ENCODE results near the gene SLC7A1.

DNA sequence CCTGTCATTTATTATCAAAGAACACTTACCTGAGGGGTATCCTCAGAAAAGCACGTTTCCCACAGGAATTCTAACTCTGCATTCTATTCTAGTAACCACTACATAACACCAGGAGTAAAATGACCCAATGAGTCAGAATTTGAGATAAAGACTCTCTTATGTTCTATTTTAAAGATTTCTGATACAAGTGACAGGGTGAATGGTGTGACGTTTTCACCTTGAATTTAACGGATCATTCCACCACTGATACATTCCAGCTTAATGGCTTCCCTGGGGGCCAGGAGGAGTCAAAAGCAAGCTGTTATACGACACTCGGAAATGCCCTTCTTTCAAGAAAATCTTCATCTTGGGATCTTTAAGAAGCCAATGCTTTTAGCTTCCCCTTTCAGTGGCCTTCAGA is 55.2 kb downstream of the SLC7A1 start:
- TF ChIP-seq, protein P1, sequence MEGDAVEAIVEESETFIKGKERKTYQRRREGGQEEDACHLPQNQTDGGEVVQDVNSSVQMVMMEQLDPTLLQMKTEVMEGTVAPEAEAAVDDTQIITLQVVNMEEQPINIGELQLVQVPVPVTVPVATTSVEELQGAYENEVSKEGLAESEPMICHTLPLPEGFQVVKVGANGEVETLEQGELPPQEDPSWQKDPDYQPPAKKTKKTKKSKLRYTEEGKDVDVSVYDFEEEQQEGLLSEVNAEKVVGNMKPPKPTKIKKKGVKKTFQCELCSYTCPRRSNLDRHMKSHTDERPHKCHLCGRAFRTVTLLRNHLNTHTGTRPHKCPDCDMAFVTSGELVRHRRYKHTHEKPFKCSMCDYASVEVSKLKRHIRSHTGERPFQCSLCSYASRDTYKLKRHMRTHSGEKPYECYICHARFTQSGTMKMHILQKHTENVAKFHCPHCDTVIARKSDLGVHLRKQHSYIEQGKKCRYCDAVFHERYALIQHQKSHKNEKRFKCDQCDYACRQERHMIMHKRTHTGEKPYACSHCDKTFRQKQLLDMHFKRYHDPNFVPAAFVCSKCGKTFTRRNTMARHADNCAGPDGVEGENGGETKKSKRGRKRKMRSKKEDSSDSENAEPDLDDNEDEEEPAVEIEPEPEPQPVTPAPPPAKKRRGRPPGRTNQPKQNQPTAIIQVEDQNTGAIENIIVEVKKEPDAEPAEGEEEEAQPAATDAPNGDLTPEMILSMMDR (IDR thresholded peaks at IDR 0.05; ENCODE audit: low read depth, low read length) = no peak
- no peak for TF ChIP-seq POLR2A (IDR thresholded peaks at IDR 0.05; ENCODE audit: extremely low read depth, insufficient read length)
- TF ChIP-seq, protein P2, sequence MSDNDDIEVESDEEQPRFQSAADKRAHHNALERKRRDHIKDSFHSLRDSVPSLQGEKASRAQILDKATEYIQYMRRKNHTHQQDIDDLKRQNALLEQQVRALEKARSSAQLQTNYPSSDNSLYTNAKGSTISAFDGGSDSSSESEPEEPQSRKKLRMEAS (IDR thresholded peaks at IDR 0.05; ENCODE audit: low read depth, low read length) = no peak

Measured in NB4 (cell line).